ENCODE results near the gene IPO8. TPM values are rescaled to one million over a fixed set of nuclear protein-coding genes. Genes with fewer than 3 reads are reported as not detected.
"Not testable (repeated sequence)": the region's sequence is repeated elsewhere in the genome, so short reads cannot be mapped to it uniquely, and the experiment has no call there.

IPO8 gene
- total RNA-seq, 1 donor from 2014 or later = 39.2 TPM

DNA sequence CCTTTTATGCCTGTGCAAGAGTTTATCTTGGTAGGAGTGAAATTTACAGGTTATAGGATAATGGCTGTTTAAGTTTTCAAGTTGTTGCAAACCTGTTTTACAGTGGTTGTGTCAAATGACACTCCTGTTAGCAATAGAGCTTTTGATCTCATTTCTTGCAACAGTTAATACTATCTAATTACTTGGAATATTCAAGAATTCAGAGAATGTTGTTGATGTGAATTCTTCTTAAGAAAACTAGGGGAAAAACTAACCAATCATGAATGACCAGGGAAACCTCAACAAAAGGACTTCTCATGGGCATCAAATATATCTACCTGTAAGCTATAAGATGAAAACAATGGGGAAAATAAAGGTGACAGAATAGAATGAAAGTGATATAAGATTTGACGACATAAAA, 85.0 kb downstream of the IPO8 start:
- Histone ChIP-seq H3K4me3 (ENCODE audit: insufficient read depth, low read depth, low read length) (no peak overlapping the region), H3K4me1 (ENCODE audit: insufficient read depth, low read length) (no peaks in the 10 kb centered on the region), H3K4me2 (ENCODE audit: low read length) (no peak overlapping the region), H3K79me2 (ENCODE audit: insufficient read depth, low read length) (no peaks in the 10 kb centered on the region), H3K9me3 (ENCODE audit: insufficient read depth, low read depth, low read length) (peaks cover 3% of the 10 kb centered on the region), H3K9ac (ENCODE audit: low read length) (no peak overlapping the region), H4K20me1 (ENCODE audit: insufficient read depth, low read length) (no peaks in the 10 kb centered on the region), H2AFZ (ENCODE audit: low read depth, low read length) (no peak overlapping the region), H3K36me3 (ENCODE audit: insufficient read depth, low read length) (no peaks in the 10 kb centered on the region), H3K27ac (ENCODE audit: low read depth, low read length) (no peak overlapping the region), H3K27me3 (ENCODE audit: insufficient read depth, low read length) (no peaks in the 10 kb centered on the region)
- no peak for DNase-seq (ENCODE audit: low read depth)
- H3K27ac Mint-ChIP-seq (ENCODE audit: unreplicated experiment) = no peak overlapping the region
- no peak for FAIRE-seq
- no peak for TF ChIP-seq EZH2 (IDR thresholded peaks at IDR 0.05; ENCODE audit: insufficient read depth, low read length)
- TF ChIP-seq, protein P1, sequence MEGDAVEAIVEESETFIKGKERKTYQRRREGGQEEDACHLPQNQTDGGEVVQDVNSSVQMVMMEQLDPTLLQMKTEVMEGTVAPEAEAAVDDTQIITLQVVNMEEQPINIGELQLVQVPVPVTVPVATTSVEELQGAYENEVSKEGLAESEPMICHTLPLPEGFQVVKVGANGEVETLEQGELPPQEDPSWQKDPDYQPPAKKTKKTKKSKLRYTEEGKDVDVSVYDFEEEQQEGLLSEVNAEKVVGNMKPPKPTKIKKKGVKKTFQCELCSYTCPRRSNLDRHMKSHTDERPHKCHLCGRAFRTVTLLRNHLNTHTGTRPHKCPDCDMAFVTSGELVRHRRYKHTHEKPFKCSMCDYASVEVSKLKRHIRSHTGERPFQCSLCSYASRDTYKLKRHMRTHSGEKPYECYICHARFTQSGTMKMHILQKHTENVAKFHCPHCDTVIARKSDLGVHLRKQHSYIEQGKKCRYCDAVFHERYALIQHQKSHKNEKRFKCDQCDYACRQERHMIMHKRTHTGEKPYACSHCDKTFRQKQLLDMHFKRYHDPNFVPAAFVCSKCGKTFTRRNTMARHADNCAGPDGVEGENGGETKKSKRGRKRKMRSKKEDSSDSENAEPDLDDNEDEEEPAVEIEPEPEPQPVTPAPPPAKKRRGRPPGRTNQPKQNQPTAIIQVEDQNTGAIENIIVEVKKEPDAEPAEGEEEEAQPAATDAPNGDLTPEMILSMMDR (IDR thresholded peaks at IDR 0.05; ENCODE audit: insufficient read depth, low read depth, low read length) = no peak
- no peak overlapping the region for H3K4me3 Mint-ChIP-seq (ENCODE audit: unreplicated experiment)
- no peaks in the 10 kb centered on the region for H3K27me3 Mint-ChIP-seq (ENCODE audit: low read depth, unreplicated experiment)
- H3K9me3 Mint-ChIP-seq (ENCODE audit: unreplicated experiment) = peaks cover 8% of the 10 kb centered on the region
- H3K36me3 Mint-ChIP-seq (ENCODE audit: low read depth, unreplicated experiment) = peaks cover 2% of the 10 kb centered on the region
- H3K4me1 Mint-ChIP-seq (ENCODE audit: low read depth, unreplicated experiment) = peaks cover 2% of the 10 kb centered on the region

DNA sequence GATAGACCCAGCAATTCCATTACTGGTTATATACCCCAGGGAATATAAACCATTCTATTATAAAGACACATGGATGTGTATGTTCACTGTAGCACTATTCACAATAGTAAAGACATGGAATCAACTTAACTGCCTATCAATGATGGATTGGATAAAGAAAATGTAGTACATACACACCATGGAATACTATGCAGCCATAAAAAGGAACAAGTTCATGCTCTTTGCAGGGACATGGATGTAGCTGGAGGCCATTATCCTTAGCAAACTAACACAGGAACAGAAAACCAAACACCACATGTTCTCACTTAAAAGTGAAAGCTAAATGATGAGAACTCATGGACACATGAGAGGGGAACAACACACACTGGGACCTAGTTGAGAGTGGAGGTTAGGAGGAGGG, 85.8 kb downstream of the IPO8 start:
- not testable (repeated sequence) for H3K9me3 Mint-ChIP-seq (ENCODE audit: unreplicated experiment); DNase-seq (ENCODE audit: low read depth); H3K27me3 Mint-ChIP-seq (ENCODE audit: low read depth, unreplicated experiment); H3K4me1 Mint-ChIP-seq (ENCODE audit: low read depth, unreplicated experiment); H3K9me3 ChIP-seq (ENCODE audit: insufficient read depth, low read depth, low read length); H3K4me3 Mint-ChIP-seq (ENCODE audit: unreplicated experiment); H3K79me2 ChIP-seq (ENCODE audit: insufficient read depth, low read length); H3K9ac ChIP-seq (ENCODE audit: low read length); H2AFZ ChIP-seq (ENCODE audit: low read depth, low read length); H3K36me3 ChIP-seq (ENCODE audit: insufficient read depth, low read length); H3K4me2 ChIP-seq (ENCODE audit: low read length); H3K36me3 Mint-ChIP-seq (ENCODE audit: low read depth, unreplicated experiment); H3K27ac Mint-ChIP-seq (ENCODE audit: unreplicated experiment); H3K4me1 ChIP-seq (ENCODE audit: insufficient read depth, low read length); H3K4me3 ChIP-seq (ENCODE audit: insufficient read depth, low read depth, low read length); H4K20me1 ChIP-seq (ENCODE audit: insufficient read depth, low read length); H3K27ac ChIP-seq (ENCODE audit: low read depth, low read length); FAIRE-seq; H3K27me3 ChIP-seq (ENCODE audit: insufficient read depth, low read length)

- Histone ChIP-seq H3K4me2 (ENCODE audit: low read length) (peak overlapping the region; percentile 33), H2AFZ (ENCODE audit: low read depth, low read length) (peak overlapping the region; percentile 26)
- H3K27ac ChIP-seq (ENCODE audit: low read depth, low read length); H3K27ac Mint-ChIP-seq (ENCODE audit: unreplicated experiment); H3K27me3 ChIP-seq (ENCODE audit: insufficient read depth, low read length); H3K79me2 ChIP-seq (ENCODE audit: insufficient read depth, low read length); H3K9me3 ChIP-seq (ENCODE audit: insufficient read depth, low read depth, low read length); H3K4me3 Mint-ChIP-seq (ENCODE audit: unreplicated experiment); H3K4me1 ChIP-seq (ENCODE audit: insufficient read depth, low read length); H3K27me3 Mint-ChIP-seq (ENCODE audit: low read depth, unreplicated experiment); H4K20me1 ChIP-seq (ENCODE audit: insufficient read depth, low read length); H3K36me3 ChIP-seq (ENCODE audit: insufficient read depth, low read length); DNase-seq (ENCODE audit: low read depth); FAIRE-seq; H3K4me3 ChIP-seq (ENCODE audit: insufficient read depth, low read depth, low read length); H3K9ac ChIP-seq (ENCODE audit: low read length); H3K4me1 Mint-ChIP-seq (ENCODE audit: low read depth, unreplicated experiment); H3K36me3 Mint-ChIP-seq (ENCODE audit: low read depth, unreplicated experiment): not testable (repeated sequence)
- peaks cover 17% of the 10 kb centered on the region for H3K9me3 Mint-ChIP-seq (ENCODE audit: unreplicated experiment)
Observed at GRCh38 chr12:30604302-30604701, 91.4 kb downstream of the IPO8 start.

DNA sequence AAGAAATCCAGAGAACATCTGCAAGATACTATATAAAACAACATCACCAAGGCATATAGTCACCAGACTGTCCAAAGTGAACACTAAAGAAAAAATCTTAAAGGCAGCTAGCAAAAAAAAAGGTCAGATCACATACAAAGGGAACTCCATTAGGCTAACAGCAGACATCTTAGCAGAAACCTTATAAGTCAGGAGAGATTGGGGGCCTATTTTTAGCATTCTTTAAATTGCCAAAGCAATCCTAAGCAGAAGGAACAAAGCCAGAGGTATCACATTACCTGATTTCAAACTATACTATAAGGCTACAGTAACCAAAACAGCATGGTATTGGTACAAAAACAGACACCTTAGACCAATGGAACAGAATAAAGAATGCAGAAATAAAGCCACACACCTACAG, 92.5 kb downstream of the IPO8 start:
- Histone ChIP-seq H2AFZ (ENCODE audit: low read depth, low read length) (no peak overlapping the region), H3K79me2 (ENCODE audit: insufficient read depth, low read length) (no peaks in the 10 kb centered on the region), H3K9ac (ENCODE audit: low read length) (no peak overlapping the region), H3K4me2 (ENCODE audit: low read length) (no peak overlapping the region), H3K9me3 (ENCODE audit: insufficient read depth, low read depth, low read length) (peaks cover 3% of the 10 kb centered on the region), H3K4me1 (ENCODE audit: insufficient read depth, low read length) (no peaks in the 10 kb centered on the region), H3K27ac (ENCODE audit: low read depth, low read length) (no peak overlapping the region), H3K36me3 (ENCODE audit: insufficient read depth, low read length) (no peaks in the 10 kb centered on the region), H4K20me1 (ENCODE audit: insufficient read depth, low read length) (no peaks in the 10 kb centered on the region), H3K4me3 (ENCODE audit: insufficient read depth, low read depth, low read length) (no peak overlapping the region), H3K27me3 (ENCODE audit: insufficient read depth, low read length) (no peaks in the 10 kb centered on the region)
- Mint-ChIP-seq H3K9me3 (ENCODE audit: unreplicated experiment) (peaks cover 14% of the 10 kb centered on the region), H3K4me1 (ENCODE audit: low read depth, unreplicated experiment) (no peaks in the 10 kb centered on the region), H3K27me3 (ENCODE audit: low read depth, unreplicated experiment) (no peaks in the 10 kb centered on the region), H3K27ac (ENCODE audit: unreplicated experiment) (no peak overlapping the region), H3K36me3 (ENCODE audit: low read depth, unreplicated experiment) (peaks cover 4% of the 10 kb centered on the region), H3K4me3 (ENCODE audit: unreplicated experiment) (no peak overlapping the region)
- DNase-seq (ENCODE audit: low read depth) (no peak), FAIRE-seq (no peak)
- TF ChIP-seq EZH2 (IDR thresholded peaks at IDR 0.05; ENCODE audit: insufficient read depth, low read length) = no peak
- TF ChIP-seq, protein P1 (IDR thresholded peaks at IDR 0.05; ENCODE audit: insufficient read depth, low read depth, low read length) = no peak
